HT-29 (cell line): ENCODE data around the gene ATRNL1. TPM values are rescaled to one million over a fixed set of nuclear protein-coding genes. Genes with fewer than 3 reads are reported as not detected.
"Not testable (repeated sequence)": the region's sequence is repeated elsewhere in the genome, so short reads cannot be mapped to it uniquely, and the experiment has no call there.

Experiments
- DNase-seq: peaks from one replicate; pipeline ENCODE4 v3.0.0-alpha.2; 2015; ENCODE audit warnings: low spot score
- total RNA-seq: library from RNA; depleted of rRNA; stranded (reverse); fragments of >200 nt; shearing (Covaris generic); gene quantifications from 2 replicates; pipeline ENCODE4 v1.2.3, GENCODE V29; 2014

The ATRNL1 gene
- total RNA-seq, 1 experiment from 2014 or later: not detected

DNA sequence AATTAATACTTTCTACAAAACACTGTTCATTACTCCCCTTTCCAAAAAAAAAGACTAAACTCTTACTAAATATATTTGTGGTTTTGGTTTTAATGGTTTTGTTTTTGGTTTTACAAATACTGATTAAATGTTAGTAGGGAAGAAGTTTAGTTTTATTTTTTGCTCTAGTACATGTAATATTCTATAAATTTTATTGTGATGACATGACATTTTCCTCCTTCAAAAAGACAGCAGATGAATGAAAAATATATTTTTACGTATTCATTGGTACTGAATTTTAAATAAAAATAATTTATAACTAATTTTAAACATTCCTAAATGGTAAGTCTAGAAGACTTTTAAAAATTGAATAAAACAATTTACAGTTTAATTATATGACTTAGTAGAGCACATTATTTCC, 667.0 kb downstream of the ATRNL1 start:
- no peak for DNase-seq

DNA sequence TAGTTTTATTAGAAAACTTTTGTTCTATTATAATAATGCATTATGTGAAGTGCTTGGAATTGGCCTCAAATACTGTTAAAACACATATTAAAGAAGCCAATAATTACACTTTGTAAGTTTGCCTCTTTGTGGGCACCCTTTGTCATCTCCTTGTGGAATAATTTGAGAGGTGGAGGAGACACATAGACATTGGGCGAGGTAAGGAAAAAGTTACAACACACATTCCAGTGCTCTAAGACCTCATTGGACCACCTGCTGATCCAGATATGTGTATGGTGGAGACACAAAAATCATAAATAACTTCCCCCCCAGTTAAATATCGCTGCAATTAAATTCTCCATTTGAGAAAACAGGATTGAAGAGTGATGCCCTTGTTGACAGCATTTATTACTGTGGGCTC, 668.0 kb downstream of the ATRNL1 start:
- DNase-seq: no peak

DNA sequence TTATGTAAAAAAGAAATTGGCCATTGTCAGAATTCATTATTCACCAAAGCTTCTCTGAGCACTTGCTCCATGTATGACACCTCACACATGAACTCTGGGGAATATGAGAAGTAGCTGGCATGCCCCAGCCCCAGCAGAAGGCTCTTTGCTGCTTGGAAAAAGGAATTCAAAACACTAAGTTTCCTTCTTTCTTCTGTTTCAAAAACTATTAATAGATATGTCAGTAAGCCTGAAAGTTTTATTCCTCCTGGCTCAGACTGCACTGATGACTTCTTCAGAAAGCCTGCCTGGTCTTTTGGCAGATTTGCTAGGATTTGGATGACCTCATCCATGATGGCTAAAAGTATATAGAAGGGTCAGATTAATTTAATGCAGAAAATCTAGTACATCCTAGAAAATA, 668.9 kb downstream of the ATRNL1 start:
- no peak for DNase-seq

- DNase-seq: no peak
Measured at GRCh38 chr10:115771755-115772154, 678.6 kb downstream of the ATRNL1 start.

- no peak for DNase-seq
Measured at GRCh38 chr10:115772606-115773005, 679.4 kb downstream of the ATRNL1 start.

- DNase-seq: no peak
Measured at GRCh38 chr10:115773832-115774231, 680.7 kb downstream of the ATRNL1 start.

DNA sequence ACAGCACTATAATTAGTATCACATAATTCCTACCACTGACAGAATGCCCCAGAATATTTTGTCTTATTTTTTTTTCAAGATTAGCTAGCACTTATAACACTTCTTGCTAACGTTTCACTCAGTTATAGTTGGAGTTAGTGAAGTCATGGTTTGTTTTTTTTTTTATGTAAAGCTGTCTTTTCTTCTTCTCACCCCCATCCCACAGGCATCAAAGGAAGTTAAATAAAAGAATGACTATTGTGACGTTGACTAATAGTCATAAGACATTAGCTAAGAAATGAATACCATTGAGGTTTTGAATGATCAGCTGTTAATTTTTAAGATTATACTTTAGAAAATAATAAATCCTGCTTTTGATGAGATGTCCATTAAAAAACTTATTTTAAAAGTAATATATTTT, 681.6 kb downstream of the ATRNL1 start:
- DNase-seq: no peak

DNA sequence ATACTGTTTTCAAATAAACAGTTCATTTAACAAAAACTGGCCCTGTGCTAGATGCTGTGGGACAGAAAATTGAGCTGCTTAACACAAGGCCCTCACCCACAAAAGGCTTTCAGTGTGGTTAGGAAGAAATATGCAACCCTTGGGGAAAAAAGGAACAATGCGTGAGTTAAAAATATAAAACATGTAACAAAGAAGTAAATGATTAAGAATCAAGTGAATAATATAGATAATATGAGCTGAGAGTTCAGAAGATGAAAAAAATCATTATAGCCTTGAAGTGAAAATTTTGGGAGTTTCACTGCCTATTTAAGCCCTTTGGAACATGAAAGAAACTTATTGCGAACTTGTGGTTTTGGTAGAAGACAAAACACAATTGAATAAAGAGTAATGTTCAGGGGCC, 684.5 kb downstream of the ATRNL1 start:
- DNase-seq: no peak

DNA sequence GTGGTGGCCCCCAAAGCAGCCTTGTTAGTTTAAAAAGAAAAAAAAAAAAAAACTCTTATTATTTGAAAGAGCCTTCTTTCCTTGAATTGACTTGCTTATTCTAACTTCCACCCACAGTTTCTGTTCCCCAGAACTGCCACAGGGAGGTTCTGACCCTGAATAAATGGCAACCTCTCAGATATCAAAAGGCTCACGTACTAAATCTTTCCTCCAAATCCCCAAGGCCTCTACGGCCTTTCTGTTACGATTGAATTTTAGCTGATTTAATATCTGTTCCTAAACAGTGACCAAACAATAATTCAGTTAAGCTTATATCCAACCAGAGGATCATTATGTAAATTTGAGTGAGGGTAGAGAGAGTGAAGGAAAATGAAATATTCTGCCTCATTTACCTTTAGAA, 697.1 kb downstream of the ATRNL1 start:
- no peak for DNase-seq

DNA sequence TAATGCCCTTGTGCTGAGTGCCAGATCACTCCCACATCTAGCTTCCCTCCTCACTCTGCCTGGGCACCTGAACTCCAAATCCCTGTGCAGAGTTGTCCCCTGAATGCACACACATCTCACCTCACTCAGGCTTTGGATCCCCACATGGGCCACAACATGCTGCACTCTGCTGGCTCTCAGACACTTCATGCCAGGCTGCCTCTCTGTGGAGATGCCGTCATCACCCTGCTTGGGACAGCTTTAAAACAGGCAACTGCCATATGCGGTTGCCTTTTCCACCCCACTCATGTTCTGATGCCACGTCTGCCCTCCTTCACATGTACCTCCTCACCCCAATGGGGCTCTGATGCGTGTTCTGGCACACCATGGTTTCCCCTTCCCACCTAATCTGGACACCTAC, 702.8 kb downstream of the ATRNL1 start:
- DNase-seq: no peak

GRCh38 chr10:115801457-115801856, 708.3 kb downstream of the ATRNL1 start:
- DNase-seq: no peak

DNA sequence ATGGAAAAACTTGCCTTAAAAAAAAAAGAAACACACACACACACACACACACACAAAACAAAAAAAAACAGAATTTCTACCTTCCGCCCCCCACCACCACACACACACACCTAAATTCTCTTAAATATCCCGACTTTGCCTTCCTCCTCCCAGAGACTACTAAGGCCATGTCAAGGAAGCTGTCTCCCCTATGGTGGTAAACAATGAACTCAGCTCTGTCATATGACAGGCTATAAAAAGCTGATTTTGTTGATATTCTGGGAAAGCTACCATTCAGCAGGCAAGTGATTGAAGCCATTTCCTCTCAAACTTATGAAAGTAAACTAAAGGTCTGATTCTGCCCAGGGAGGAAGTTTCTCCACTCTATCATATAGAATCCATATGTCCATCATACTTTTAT, 708.8 kb downstream of the ATRNL1 start:
- DNase-seq: no peak

- no peak for DNase-seq
Measured at GRCh38 chr10:115802911-115803310, 709.7 kb downstream of the ATRNL1 start.

GRCh38 chr10:115814542-115814941, 721.4 kb downstream of the ATRNL1 start:
- no peak for DNase-seq

DNA sequence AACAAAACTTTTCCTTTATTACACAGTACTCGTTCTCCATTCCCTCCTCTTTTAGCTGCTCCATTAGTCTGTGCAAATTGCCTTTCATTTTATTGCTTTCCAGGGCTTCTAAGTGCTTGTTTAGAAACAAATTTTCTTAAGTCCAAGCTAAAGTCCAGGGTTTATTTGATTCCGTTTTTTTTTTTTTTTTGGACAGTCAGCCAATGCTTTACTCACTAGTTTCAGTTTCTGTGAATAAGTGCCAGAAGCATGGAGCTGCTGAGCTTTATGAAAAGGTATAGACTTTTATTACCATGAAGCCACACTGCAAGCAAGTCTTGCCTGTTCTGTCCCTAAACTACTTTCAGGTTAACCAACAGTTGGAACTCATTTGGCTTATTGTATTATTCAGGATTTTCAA, 724.8 kb downstream of the ATRNL1 start:
- DNase-seq: no peak

DNA sequence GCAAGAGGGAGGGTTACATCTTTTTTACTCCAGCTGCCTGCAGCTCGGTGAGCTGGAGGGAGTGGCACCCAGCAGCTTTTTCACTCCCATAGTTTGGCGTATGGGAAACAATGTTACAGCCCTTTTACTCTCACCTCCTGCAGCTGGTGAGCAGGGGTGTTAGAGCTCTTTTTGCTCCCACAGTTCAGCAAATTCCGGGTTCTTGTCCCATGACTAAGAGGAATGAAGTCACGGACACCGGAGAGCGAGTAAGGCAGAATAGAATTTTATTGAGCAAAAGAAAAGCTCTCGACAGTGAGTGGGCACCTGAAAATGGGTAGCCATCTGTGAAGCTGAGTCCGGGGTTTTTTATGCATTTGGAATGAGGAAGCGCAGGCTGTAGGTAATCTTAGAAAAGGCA, 733.2 kb downstream of the ATRNL1 start:
- DNase-seq: no peak

GRCh38 chr10:115827231-115828009, 734.3 kb downstream of the ATRNL1 start:
- DNase-seq: no peak

GRCh38 chr10:115828182-115828581, 735.0 kb downstream of the ATRNL1 start:
- not testable (repeated sequence) for DNase-seq

GRCh38 chr10:115829521-115830205, 736.5 kb downstream of the ATRNL1 start:
- DNase-seq: no peak

DNA sequence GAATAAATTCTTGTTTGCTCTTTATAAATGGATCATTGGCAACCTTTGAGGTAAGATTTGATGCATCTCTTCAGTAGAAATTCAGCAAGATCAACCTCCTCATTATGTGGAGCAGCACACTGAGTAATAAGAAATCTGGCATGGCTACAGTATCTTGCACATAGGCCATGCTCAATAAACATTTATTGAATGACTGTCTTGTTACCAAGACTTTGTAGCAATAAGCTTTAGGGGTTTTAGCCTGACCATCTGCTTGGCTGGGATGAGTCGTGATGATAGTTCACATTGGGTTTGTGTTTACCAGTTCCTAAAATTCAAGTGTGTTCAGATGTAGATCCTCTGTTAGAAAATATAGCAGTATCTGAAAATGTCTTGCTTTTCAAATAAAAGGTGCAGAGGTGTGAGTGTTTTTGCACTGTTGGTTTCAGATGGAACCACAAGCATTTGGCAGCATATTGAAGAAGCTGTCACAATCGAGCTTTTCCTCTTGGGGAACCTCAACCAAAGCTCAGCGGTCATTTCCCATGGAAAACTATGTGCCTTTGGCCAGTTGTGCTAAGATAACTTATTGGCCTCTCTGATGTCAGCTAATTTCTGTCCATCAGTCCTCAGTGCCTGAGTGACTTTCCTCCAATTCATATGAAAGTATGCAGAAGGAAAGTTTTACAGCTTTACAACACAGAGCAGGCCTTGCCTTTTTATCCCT, 737.3 kb downstream of the ATRNL1 start:
- no peak for DNase-seq

DNA sequence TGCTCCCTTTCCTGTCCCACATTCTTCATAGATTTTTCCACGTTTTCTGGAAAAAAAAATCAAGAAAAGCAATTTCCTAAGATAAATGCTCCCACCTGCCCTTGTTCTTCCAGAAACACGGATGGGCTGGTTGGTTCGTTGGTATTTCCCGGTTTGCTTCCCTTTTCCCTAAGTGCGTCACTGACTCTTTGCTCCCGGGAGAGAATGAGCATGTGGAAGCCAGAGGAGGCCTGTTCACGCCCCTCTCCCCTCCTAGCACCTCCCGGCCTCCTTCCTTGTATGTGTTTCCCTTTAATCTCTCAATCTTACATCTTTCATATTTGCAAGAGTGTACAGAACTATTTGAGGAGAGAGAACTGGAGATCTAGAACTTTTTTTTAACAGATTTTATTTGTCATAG, 737.9 kb downstream of the ATRNL1 start:
- DNase-seq: no peak

DNA sequence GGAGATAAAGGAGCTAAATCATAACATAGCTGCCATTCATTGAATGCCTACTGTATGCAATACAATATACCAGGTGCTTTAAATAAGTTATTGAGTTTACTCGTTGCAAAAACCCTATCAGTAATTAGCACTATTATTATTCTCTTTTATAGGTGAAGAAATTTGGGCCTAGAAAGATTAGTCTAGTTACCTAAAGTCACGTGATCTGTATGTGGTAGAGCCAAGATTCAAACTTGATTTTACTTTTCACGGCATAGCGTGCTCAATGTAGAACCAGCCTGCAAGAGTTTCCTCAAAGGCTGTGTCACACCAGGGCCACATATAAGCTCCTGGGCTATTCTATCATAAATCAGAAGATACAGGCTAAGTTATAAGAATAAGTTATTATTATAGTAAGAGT, 740.0 kb downstream of the ATRNL1 start:
- no peak for DNase-seq

GRCh38 chr10:115844591-115844990, 751.4 kb downstream of the ATRNL1 start:
- no peak for DNase-seq
